ENCODE data around the gene MRPS10. TPM values are rescaled to one million over a fixed set of nuclear protein-coding genes. Genes with fewer than 3 reads are reported as not detected.

MRPS10 gene
- total RNA-seq, 2 donors from 2014 or later, result 27.9 to 52.4 TPM

GRCh38 chr6:42168650-42169049 lies 49.0 kb downstream of the MRPS10 start:
- Histone ChIP-seq H3K9me3 (no peaks in the 10 kb centered on the region), H3K4me1 (no peaks in the 10 kb centered on the region), H3K27me3 (no peaks in the 10 kb centered on the region), H3K36me3 (no peaks in the 10 kb centered on the region), H3K4me3 (no peak overlapping the region), H3K27ac (no peak overlapping the region)
- TF ChIP-seq, protein P1, sequence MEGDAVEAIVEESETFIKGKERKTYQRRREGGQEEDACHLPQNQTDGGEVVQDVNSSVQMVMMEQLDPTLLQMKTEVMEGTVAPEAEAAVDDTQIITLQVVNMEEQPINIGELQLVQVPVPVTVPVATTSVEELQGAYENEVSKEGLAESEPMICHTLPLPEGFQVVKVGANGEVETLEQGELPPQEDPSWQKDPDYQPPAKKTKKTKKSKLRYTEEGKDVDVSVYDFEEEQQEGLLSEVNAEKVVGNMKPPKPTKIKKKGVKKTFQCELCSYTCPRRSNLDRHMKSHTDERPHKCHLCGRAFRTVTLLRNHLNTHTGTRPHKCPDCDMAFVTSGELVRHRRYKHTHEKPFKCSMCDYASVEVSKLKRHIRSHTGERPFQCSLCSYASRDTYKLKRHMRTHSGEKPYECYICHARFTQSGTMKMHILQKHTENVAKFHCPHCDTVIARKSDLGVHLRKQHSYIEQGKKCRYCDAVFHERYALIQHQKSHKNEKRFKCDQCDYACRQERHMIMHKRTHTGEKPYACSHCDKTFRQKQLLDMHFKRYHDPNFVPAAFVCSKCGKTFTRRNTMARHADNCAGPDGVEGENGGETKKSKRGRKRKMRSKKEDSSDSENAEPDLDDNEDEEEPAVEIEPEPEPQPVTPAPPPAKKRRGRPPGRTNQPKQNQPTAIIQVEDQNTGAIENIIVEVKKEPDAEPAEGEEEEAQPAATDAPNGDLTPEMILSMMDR (IDR thresholded peaks at IDR 0.05), result no peak
- DNase-seq (ENCODE audit: low spot score), result no peak

DNA sequence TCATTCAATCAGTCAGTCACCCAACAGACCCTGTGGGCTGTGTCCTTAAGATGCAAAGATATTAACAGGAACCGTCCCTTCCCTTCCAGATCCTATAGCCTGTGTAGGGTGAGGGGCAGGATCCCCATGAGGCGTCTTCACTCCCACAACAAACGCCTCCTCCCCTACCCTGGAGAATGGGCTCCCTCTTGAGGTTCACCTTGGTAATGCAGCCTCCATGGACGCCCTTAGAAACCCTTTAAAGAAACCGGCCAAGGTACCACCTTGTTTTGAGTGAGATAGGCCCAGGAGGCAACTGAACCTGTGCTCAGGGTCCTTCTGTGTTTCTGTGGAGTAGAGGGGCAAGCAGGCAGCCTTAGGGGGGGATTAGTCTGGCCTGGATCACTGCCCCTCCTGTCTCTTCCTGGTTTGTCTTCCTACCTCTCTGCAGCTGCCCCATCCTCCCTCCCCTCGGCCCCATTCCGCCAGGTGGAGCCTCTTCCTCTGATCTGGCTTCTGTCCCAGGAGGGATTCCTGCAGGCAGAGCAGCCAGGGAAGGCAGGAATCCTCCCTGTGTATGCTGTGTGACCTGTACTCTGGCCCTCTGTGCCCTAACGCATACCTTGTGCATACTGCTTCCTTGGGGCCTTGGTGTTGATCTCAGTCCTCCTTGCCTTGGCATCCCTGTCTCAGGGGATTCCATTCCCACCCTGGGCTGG lies 51.1 kb downstream of the MRPS10 start:
- TF ChIP-seq, protein P1 (IDR thresholded peaks at IDR 0.05), result peak; percentile 92 to 95
- peak; percentile 64 for DNase-seq (ENCODE audit: low spot score)

GRCh38 chr6:42165016-42165415 lies 52.6 kb downstream of the MRPS10 start:
- TF ChIP-seq, protein P1 (IDR thresholded peaks at IDR 0.05), result no peak
- H3K4me1 ChIP-seq, result no peaks in the 10 kb centered on the region
- DNase-seq (ENCODE audit: low spot score), result no peak

More for the DNA sequence above, 51.1 kb downstream of the MRPS10 start:
- no peaks in the 10 kb centered on the region for H3K4me1 ChIP-seq
- no peaks in the 10 kb centered on the region for H3K27me3 ChIP-seq
- H3K9me3 ChIP-seq, result no peaks in the 10 kb centered on the region
- no peaks in the 10 kb centered on the region for H3K36me3 ChIP-seq
- H3K27ac ChIP-seq, result no peak overlapping the region
- H3K4me3 ChIP-seq, result no peak overlapping the region

DNA sequence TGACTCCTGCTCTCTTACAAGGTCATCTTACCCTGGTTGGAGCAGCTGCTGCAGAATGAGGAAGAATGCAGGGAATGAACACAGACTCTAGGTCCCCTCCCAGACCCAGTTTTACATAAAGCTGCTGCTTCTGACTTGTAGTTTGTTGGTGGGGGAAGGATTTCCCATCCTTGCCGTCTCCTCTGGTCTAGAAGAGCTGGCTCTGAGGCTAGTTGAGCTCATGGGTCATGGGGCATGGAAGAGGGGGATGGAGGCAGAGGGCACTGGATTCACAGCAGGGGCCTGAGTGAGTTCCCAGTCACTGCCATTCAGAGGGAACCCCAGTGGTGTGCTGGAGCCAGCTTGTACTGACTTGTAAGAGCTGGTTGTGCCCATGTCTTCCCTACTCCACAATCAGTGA lies 53.7 kb downstream of the MRPS10 start:
- no peak for DNase-seq (ENCODE audit: low spot score)
- Histone ChIP-seq H3K36me3 (no peaks in the 10 kb centered on the region), H3K27ac (no peak overlapping the region), H3K9me3 (no peaks in the 10 kb centered on the region), H3K4me1 (no peaks in the 10 kb centered on the region), H3K4me3 (no peak overlapping the region), H3K27me3 (no peaks in the 10 kb centered on the region)
- TF ChIP-seq, protein P1 (IDR thresholded peaks at IDR 0.05), result no peak

More at GRCh38 chr6:42165016-42165415, 52.6 kb downstream of the MRPS10 start:
- Histone ChIP-seq H3K4me3 (no peak overlapping the region), H3K9me3 (no peaks in the 10 kb centered on the region), H3K27me3 (no peaks in the 10 kb centered on the region), H3K36me3 (no peaks in the 10 kb centered on the region), H3K27ac (no peak overlapping the region)

GRCh38 chr6:42162812-42163211 lies 54.8 kb downstream of the MRPS10 start:
- Histone ChIP-seq H3K4me1 (no peaks in the 10 kb centered on the region), H3K4me3 (no peak overlapping the region), H3K27ac (no peak overlapping the region), H3K36me3 (no peaks in the 10 kb centered on the region), H3K27me3 (no peaks in the 10 kb centered on the region), H3K9me3 (no peaks in the 10 kb centered on the region)
- DNase-seq (ENCODE audit: low spot score), result no peak
- TF ChIP-seq, protein P1 (IDR thresholded peaks at IDR 0.05), result no peak

- H3K9me3 ChIP-seq, result no peaks in the 10 kb centered on the region
- TF ChIP-seq, protein P1 (IDR thresholded peaks at IDR 0.05), result no peak
- DNase-seq (ENCODE audit: low spot score), result no peak
- H3K27ac ChIP-seq, result no peak overlapping the region
- H3K4me3 ChIP-seq, result no peak overlapping the region
- H3K4me1 ChIP-seq, result no peaks in the 10 kb centered on the region
- H3K36me3 ChIP-seq, result no peaks in the 10 kb centered on the region
- no peaks in the 10 kb centered on the region for H3K27me3 ChIP-seq
Observed at GRCh38 chr6:42162384-42162783, 55.3 kb downstream of the MRPS10 start.

Measured in right atrium auricular region (tissue), 2 donors.